ENCODE data around the gene STRN3.
"Not testable (repeated sequence)": the region's sequence is repeated elsewhere in the genome, so short reads cannot be mapped to it uniquely, and the experiment has no call there.

STRN3 gene

DNA sequence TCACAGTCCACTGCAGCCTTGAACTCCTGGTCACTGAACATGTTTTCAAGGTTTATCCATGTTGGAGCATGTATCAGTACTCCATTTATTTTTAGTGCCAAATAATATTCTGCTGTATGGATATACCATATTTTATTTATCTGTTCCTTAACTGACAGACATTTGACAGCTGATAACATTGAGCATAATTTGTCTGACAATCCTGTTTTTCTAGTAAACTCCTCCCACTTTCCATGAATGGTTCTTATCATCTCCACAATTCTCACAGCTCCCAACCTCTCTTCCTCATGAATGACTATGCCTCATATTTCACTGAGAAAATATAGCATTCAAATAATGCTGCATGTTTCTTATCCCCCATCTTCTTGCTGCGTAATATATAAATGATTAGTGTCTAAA lies 118.5 kb downstream of the STRN3 start:
- DNase-seq (ENCODE audit: low spot score), result no peak

DNA sequence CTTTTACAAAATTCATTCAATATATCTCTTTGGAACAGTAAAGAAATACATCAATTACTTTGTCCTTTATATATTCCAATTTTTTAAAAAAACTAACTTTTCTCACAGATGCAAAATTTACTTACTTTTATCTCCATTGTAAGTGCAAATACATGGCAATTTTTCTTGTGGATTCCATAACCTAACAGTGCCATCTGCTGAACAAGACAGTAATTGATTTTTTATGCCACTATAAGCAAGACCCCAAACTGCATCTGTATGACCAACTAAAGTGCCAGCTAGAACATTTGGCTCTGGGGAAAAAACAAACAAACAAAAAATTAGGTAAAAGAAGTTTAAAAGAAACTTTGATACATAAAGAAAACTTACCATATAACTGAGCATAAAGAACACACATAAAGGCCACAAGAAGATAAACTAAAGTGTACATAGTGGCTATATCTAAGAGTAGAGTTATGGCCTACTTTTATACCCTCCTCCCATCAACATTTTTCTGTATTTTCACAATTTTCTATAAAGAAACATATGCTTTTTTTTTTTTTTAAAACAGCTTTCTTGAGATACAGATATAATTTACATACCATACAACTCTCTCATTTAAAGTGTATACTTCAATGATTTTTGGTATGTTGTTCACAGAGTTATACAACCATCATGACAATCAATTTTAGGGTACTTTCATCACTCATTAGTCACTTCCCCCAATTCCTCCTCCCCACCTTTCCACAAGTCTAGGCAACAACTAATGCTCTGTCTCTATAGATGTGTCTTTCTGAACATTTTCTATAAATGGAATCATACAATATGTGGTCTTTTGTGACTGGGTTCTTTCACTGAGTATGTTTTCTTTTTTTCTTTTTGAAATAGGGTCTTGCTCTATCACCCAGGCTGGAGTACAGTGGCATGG lies 119.2 kb downstream of the STRN3 start:
- DNase-seq (ENCODE audit: low spot score), result no peak

DNA sequence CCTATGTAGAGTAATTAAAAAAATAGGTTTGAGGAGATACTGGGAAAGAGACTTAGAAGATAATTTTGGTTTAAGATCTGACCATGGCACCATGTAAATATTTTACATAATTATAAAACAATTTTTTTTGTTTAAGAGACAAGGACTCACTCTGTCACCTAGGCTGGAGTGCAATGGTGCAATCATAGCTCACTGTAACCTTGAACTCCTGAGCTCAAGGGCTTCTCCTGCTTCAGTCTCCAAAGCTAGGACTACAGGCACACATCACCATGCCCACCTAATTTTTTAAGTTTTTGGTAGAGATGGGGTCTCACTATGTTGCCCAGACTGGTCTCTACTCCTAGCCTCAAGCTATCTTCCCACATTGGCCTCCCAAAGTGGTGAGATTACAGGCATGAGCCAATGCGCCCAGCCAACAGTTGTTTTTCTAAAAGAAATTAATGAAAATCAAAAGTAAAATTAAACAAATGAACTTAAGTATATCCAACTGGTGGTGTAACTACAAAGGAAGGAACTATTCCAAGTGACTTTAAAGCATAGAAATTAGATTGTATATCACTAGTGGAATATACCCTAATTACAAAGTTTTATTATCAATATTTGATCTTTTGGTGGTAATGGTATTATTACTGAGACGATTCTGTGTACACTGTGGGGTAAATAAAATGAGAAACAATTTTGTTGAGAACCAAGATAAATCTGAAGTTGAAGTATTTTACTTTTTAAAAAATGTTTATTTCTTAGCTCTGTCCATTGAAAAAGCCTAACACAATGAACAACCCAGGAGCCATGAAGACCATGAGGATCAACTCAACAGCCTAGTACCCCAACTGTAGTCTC lies 122.7 kb downstream of the STRN3 start:
- DNase-seq (ENCODE audit: low spot score), result no peak

DNA sequence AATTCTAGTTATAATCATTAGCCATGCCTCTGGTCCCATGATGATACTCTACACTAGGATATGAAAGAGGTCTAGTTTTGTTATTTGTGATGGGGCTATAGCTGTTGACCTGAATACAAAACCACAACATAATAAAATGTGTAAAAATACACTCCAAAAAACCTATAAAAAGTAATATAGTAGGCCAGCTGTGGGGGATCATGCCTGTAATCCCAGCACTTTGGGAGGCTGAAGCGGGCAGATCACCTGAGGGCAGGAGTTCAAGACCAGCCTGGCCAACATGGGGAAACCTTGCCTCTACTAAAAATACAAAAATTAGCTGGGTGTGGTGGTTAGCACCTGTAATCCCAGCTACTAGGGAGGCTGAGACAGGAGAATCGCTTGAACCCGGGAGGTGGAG lies 129.1 kb downstream of the STRN3 start:
- DNase-seq (ENCODE audit: low spot score), result not testable (repeated sequence)

DNA sequence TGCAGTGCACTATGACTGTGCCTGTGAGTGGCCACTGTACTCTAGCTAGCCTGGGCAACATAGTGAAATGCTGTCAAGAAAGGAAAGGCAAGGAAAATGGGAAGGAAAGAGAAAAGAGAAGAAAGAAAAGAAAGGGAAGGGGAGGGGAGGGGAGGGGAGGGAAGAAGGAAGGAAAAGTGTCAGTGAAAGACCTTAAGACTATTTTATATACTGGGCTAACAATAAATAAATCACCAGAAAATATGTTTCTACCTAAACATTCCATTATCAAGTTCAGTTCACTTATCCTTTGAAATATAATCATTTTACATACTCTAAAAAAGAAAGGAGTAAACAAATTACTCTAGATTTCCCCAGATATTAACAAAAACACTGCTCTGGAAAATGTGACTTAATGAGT lies 129.7 kb downstream of the STRN3 start:
- no peak for DNase-seq (ENCODE audit: low spot score)

DNA sequence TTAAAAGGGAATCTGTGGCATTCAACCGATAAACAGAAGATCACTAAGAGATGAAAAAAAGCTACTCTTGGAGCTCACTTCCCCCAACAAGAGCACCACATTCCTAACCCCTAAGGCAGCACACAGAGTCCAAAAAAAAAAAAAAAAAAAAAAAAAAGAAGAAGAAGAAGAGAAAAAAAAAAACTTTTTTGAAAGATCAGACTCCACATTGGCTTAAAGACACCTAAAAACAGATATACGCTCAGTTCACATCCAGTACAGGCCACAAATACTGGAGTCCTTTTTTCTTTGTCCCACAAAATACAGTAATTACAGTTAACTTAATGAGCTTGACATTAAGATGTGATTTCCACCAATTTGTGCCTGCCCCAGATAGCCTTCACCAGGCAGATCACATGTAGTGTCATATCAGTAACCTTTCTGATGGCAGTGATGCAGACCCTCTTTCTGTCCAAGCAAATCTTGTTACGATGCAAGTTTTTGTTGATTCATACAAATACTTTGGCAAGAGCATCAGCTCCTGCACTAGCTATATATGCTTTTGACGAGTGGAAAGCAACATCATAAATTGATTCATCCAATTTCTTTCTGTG lies 131.2 kb downstream of the STRN3 start:
- no peak for DNase-seq (ENCODE audit: low spot score)

DNA sequence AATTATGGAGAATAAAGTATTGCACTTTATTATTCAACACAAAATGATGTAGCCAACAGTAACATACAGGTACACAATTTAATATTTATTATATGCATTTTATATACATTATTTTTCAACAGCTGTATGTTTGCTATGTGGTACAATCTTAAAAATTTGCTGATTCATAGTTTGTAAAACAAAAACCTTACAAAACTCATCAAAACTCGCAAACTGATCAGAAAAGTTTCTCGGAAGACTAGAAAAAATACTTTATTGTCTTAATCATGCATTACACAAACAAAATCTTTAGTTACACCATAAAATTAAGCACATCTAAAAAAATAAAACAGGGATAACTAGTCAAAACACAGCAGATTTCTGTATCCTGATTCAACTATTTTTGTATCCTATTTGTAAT lies 132.4 kb downstream of the STRN3 start:
- DNase-seq (ENCODE audit: low spot score), result no peak

DNA sequence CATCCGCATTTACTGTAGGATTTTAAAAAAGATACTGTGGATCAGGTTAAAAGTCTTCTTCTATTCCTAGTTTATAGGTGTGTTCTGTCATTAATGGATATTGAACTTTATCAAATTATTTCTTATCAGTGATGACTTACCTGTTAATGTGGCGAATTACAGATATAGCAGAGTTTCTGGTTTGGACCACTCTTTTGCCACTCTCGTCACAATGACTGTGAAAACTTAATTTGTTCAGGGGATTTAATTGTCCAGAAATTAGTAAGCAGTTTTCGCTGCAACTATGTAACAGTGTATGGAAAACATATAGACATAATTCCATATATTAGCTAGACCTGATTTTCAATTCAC lies 137.0 kb downstream of the STRN3 start:
- DNase-seq (ENCODE audit: low spot score), result no peak

DNA sequence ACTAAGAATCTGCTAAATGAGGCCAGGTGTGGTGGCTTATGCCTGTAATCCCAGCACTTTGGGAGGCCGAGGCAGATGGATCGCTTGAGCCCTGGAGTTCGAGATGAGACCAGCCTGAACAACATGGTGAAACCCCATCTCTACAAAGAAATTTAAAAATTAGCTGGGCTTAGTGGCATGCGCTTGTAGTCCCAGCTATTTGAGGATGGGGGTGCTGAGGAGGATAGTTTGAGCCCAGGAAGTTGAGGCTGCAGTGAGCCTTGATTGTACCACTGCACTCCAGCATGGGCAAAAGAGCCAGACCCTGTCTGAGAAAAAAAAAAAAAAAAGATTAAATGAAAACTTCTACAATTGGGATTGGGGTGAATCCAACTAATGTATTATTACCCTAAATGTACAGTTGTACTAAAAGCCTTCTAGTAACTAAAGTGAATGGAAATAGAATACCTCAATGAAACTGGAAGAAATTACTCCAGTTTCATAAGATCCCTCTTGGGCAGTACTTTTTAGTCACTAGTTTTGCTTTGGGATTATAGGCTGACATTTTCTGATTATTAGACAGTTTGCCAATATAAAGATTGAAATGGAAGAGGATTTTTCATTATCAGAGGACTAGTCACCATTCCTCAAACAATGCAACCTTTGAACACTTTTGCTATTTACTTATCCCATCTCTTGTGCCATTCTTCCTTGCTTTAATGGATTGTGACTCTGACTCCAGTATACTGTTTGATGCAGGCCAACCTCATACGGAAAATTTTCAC lies 137.5 kb downstream of the STRN3 start:
- DNase-seq (ENCODE audit: low spot score), result no peak

DNA sequence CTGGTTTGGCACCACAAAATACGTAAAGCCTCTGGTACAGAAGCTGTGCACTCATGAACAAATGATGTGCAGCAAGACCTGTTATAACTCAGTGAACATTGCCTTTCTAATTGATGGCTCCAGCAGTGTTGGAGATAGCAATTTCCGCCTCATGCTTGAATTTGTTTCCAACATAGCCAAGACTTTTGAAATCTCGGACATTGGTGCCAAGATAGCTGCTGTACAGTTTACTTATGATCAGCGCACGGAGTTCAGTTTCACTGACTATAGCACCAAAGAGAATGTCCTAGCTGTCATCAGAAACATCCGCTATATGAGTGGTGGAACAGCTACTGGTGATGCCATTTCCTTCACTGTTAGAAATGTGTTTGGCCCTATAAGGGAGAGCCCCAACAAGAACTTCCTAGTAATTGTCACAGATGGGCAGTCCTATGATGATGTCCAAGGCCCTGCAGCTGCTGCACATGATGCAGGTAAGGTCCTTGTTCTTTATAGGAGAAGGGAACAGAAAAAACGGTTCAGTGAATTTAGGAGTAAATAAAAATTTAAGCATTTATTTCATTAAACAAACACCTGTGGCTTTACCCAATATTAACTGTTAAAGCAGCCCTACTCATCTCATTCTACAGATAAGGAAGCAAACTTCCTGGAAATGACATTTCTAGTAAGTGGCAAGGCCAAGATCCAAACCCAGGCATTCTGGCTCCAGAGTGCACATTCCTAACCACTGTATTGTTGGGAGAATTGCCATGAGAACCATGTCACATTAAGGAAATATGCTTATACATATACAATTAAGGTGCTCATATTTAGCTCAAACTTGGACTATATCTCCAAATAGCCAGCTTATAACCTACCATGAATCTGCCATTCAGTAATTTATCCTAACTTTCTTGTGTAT lies 140.1 kb downstream of the STRN3 start:
- no peak for DNase-seq (ENCODE audit: low spot score)

DNA sequence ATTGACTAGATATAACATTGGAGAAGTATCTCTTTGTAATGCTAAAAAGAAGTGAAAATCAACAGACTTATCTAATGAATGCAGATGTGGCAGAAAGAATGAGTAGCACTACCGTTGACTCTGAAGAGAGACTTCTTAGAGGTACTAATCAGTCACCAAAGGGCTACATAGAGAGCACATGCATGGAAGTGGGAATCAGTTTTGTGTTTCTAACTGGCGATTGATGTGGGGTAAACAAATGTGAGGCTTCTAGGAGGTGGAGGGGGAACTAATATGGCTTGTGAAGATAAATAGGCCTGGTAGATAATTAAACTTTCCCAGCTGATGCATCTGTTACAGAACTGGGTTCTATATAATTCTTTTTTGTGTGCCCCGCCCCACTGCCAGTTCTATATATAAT lies 141.3 kb downstream of the STRN3 start:
- DNase-seq (ENCODE audit: low spot score), result no peak

DNA sequence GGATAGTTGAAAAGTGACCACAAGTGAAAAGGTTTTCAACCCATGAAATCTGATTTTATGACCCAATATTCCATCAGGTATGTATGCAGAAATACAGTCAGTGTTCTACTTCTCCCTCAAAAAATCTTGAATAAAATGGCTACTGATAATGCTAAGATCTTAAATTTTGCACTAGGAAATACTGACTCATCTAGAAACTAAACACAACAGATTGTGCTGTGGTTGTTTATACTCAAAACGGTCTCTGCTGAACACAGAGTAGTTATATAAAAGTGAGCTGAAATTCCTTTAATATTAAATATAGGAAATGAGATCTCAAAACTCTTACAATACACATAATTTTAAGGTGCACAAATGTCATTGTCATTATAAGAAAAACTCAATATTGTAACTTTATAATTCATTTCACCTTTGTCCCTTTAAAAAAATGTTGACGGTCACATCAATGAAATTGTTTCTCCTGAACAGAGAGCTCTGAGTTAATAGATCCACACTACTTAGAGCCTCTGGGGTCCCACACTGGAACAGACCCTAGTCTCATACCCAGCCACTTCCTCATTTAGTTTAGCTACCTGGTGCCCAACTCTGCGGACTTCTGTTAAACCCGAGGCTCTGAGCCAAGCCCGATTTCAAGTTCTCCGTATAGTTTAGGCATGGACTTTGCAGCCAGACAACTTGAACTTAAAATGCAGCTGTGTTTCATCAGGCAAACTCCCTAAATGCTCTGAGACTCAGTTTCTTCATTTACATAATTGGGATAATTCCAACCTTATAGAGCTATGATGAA lies 142.5 kb downstream of the STRN3 start:
- no peak for DNase-seq (ENCODE audit: low spot score)

DNA sequence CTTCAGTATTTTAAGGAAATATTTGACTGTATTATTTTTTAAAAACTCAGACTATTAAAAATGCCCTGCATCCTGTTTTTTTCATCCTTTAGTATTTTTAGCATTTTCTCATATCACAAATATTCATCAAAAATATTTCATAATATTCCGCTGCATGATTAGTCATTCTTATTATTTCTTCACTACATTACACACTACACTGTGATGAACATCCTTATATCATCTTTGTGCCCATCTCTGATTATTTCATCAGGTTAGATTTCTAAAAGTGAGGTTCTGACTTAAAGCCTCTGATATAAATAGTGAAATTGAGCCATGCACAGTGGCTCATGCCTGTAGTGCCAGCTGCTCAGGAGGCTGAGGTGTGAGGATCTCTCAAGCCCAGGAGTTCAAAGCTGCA lies 143.7 kb downstream of the STRN3 start:
- no peak for DNase-seq (ENCODE audit: low spot score)

DNA sequence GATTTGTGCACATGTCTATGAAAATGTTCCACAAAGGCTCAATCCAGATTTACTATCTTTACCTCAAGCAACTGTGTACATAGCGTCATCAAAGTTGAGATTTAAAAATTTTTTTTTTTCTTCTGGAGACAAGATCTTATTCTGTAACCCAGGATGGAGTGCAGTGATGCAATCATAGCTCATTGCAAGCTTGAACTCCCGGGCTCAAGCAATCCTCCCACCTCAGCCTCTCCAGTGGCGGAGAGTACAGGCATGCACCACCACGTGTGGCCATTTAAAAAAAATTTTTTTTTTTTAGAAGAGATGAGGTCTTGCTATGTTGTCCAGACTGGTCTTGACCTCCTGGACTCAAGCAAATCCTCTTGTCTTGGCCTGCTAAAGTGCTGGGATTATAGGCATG lies 149.5 kb downstream of the STRN3 start:
- no peak for DNase-seq (ENCODE audit: low spot score)

DNA sequence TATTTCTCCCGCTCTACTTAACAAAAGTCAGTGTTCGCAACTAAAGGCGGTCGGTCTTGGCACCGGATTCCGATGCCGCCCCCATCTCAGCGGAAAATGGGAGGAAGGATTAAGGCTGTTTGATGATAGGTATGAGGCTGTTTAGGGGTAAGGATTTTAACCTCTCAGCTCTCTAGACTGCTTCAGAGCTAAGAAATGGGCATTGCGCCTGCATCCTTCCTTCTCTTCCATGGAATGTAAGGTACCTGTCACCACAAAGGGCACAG lies 150.5 kb downstream of the STRN3 start:
- no peak for DNase-seq (ENCODE audit: low spot score)

DNA sequence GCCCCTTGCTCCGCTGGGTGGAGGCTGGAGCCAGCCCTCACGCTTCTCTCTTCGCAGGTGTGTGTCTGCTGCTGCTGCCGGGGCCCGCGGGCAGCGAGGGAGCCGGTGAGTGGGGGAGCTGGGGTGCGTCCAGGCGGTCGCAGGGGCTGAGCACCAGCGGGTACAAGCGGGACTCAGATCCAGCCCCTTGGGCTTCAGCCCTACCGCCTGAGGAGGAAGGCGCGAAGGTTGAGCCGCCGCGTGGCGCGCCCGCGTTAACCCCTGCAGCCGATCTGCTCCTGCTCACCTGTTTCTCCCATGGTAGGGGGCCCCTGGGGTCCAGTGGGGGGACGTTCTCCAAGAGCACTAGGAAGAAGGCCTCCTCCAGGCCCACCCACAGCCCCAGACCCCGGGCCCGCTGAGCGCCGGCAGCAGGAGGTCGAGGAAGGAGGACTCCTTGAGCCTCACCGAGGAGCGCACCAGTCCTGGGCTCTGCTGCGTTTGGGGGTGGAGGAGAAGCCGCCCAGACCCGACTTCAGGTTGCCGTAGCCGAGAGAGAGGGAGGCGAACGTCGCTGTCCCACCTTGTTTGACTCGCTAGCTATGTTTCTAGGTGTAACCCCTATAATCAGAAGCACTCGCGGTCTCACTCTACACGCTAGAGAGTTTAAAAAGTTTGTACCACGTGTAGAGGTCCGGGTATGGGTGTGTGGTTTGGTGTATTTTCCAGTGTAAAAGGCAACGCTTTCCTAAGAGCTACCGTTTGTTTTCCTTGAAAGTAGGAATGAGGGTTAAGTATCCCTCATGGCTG lies 151.0 kb downstream of the STRN3 start:
- DNase-seq (ENCODE audit: low spot score), result no peak

DNA sequence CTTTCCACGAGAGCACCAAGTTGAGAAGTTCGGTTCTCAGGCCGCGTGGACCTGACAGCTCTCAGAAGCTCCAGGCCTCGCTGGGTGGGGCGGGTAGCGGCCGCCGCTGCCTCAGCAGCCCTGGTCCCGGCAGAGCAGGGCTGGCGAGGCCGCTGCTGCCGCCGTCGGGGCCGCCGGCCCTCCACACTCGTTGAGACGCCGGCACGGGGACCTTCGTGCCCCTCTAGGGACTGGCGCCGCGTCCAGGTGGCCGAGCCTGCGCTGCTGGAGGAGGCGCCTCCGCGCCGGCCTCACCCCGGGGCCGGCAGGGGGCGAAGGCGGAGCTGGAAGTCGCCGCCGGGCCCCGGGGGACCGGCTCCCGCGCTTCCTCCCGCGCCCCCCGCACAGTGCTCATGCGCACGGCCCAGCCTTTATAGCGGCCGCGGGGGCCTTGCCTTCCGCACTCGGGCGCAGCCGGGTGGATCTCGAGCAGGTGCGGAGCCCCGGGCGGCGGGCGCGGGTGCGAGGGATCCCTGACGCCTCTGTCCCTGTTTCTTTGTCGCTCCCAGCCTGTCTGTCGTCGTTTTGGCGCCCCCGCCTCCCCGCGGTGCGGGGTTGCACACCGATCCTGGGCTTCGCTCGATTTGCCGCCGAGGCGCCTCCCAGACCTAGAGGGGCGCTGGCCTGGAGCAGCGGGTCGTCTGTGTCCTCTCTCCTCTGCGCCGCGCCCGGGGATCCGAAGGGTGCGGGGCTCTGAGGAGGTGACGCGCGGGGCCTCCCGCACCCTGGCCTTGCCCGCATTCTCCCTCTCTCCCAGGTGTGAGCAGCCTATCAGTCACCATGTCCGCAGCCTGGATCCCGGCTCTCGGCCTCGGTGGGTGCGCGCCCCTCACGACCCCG lies 151.8 kb downstream of the STRN3 start, which contains the start of gene COCH:
COCH (plus strand) TSS at position 440 of the 879 bp plus-strand sequence; CDS start at position 820, 380 bp downstream.
- peak; percentile 66 for DNase-seq (ENCODE audit: low spot score)

DNA sequence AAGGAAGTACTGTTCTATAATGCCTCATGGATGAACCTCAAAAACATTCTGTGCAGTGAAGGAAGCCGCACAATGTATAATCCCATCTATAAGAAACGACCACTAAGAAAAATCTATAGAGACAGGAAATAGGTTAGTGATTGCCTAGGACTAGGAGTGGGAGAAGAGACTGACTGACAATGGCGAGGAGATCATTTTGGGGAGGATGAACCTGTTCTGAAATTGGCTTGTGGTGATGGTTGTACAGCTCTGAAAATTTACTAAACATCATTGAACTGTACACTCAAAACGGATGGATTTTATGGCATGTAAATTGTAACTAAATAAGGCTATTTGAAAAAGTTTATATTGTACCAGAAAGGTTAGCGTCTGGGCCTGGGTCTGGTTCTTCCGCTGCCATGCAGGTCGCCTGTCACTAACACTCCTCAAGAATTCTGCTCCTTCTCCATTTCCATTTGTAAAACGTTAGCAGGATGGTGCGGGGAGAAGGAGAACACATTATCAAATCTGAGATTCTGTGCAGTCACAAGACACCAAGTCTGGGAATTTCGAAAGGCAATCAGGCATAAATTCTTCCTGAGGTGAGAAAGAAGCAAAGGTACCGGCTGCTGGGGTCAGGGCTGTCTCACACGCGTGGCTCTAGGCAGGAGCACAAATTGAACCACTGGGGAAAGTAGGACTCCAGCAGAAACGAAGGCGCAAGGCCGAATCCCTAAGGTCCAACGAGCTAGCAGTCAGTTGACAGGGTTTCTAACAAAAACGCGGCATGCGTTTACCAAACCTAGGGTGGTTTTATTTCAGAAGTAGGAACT lies 152.7 kb downstream of the STRN3 start:
- DNase-seq (ENCODE audit: low spot score), result no peak

All from LoVo (cell line).